LNCaP clone FGC (cell line): ENCODE data around the gene AKT1S1.

Source experiments
- DNase-seq: peaks from one replicate; pipeline ENCODE4 v3.0.0-alpha.2; 2011; ENCODE audit warnings: low read depth
- H3K4me3 ChIP-seq: 2 replicates; pipeline ENCODE4 v1.5.1; 2011; ENCODE audit warnings: mild to moderate bottlenecking, low read depth, low read length, control low read depth
- CTCF ChIP-seq: IDR thresholded peaks from 2 replicates; pipeline ENCODE4 v1.5.1; 2012; ENCODE audit warnings: mild to moderate bottlenecking; ENCODE audit not compliant: control insufficient read depth, insufficient read depth; ENCODE audit errors: extremely low read depth

The AKT1S1 gene

GRCh38 chr19:49838885-49839588, 38.1 kb downstream of the AKT1S1 start:
- no peak for DNase-seq
- no peak for TF ChIP-seq CTCF
- H3K4me3 ChIP-seq: no peak overlapping the region

GRCh38 chr19:49837425-49837824, 39.7 kb downstream of the AKT1S1 start:
- H3K4me3 ChIP-seq: no peak overlapping the region
- no peak for TF ChIP-seq CTCF
- DNase-seq: no peak

GRCh38 chr19:49837009-49837310, 40.2 kb downstream of the AKT1S1 start:
- TF ChIP-seq CTCF: no peak
- DNase-seq: no peak
- H3K4me3 ChIP-seq: no peak overlapping the region

- TF ChIP-seq CTCF: no peak
- no peak for DNase-seq
- H3K4me3 ChIP-seq: no peak overlapping the region
Measured at GRCh38 chr19:49836176-49837008, 40.8 kb downstream of the AKT1S1 start.

- DNase-seq: no peak
- TF ChIP-seq CTCF: no peak
- H3K4me3 ChIP-seq: no peak overlapping the region
Measured at GRCh38 chr19:49835562-49835961, 41.6 kb downstream of the AKT1S1 start.

GRCh38 chr19:49833599-49833998, 43.6 kb downstream of the AKT1S1 start:
- DNase-seq: no peak
- H3K4me3 ChIP-seq: no peak overlapping the region
- no peak for TF ChIP-seq CTCF
